Erythroblast (primary cell): ENCODE measurements around the gene SCNN1A.

ENCODE experiments used
- GATA1 ChIP-seq: IDR thresholded peaks from 2 replicates; pipeline ENCODE4 v1.6.1; 2011; ENCODE audit warnings: low read depth, mild to moderate bottlenecking, control low read depth, low read length, moderate library complexity
- POLR2A ChIP-seq: IDR thresholded peaks from 2 replicates; pipeline ENCODE4 v1.6.1; 2011; ENCODE audit warnings: mild to moderate bottlenecking, low read length

GRCh38 chr12:6337958-6338433 lies 37.4 kb downstream of the SCNN1A start:
- TF ChIP-seq POLR2A (no peak), GATA1 (no peak)
